Endodermal cell (in vitro differentiated cells): ENCODE measurements around the gene DNAJB9. TPM values are rescaled to one million over a fixed set of nuclear protein-coding genes. Genes with fewer than 3 reads are reported as not detected.
A peak's percentile ranks its signal among the peaks of the same experiment; 100 is the strongest.

Source experiments
- DNase-seq: peaks from one replicate; pipeline ENCODE4 v3.0.0-alpha.2; 2017
- H3K27ac ChIP-seq: 2 replicates; pipeline ENCODE4 v1.5.1; 2013; ENCODE audit warnings: mild to moderate bottlenecking, low read depth, low read length, moderate library complexity
- H3K27me3 ChIP-seq: 2 replicates; pipeline ENCODE4 v1.6.1; 2013; ENCODE audit warnings: mild to moderate bottlenecking, low read length, moderate library complexity; ENCODE audit not compliant: insufficient read depth, control insufficient read depth, poor library complexity, severe bottlenecking
- H3K36me3 ChIP-seq: 2 replicates; pipeline ENCODE4 v1.7.0; 2013; ENCODE audit warnings: mild to moderate bottlenecking, low read length, moderate library complexity; ENCODE audit not compliant: control insufficient read depth, insufficient read depth
- H3K4me1 ChIP-seq: one replicate; pipeline ENCODE4 v1.7.0; 2013; ENCODE audit warnings: low read length; ENCODE audit not compliant: control insufficient read depth, insufficient read depth
- H3K4me3 ChIP-seq: 2 replicates; pipeline ENCODE4 v1.5.1; 2013; ENCODE audit warnings: mild to moderate bottlenecking, low read length, moderate library complexity
- H3K9ac ChIP-seq: 2 replicates; pipeline ENCODE4 v1.6.1; 2013; ENCODE audit warnings: mild to moderate bottlenecking, low read length, moderate library complexity; ENCODE audit not compliant: poor library complexity, severe bottlenecking; ENCODE audit errors: extremely low read depth
- H3K9me3 ChIP-seq: 2 replicates; pipeline ENCODE4 v1.6.1; 2013; ENCODE audit warnings: mild to moderate bottlenecking, low read length, moderate library complexity; ENCODE audit not compliant: control insufficient read depth
- H3K27ac Mint-ChIP-seq: 2 replicates; pipeline ENCODE4 v1.8.0; 2020; ENCODE audit warnings: mixed read lengths
- H3K27me3 Mint-ChIP-seq: 2 replicates; pipeline ENCODE4 v1.8.0; 2021; ENCODE audit warnings: mild to moderate bottlenecking, mixed read lengths; ENCODE audit not compliant: insufficient read depth
- H3K36me3 Mint-ChIP-seq: 2 replicates; pipeline ENCODE4 v1.8.0; 2020; ENCODE audit warnings: low read depth, mixed read lengths
- H3K4me1 Mint-ChIP-seq: 2 replicates; pipeline ENCODE4 v1.8.0; 2020; ENCODE audit warnings: mixed read lengths
- H3K4me3 Mint-ChIP-seq: 2 replicates; pipeline ENCODE4 v1.8.0; 2020; ENCODE audit warnings: mild to moderate bottlenecking, moderate library complexity, mixed read lengths
- H3K9me3 Mint-ChIP-seq: 2 replicates; pipeline ENCODE4 v1.8.0; 2020; ENCODE audit warnings: mild to moderate bottlenecking, mixed read lengths
- WGBS, 2 experiments: methylation state at CpG; one replicate each; pipeline versions ENCODE4 v1.1.5 to v1.1.7; 2013; ENCODE audit warnings: missing lambda C conversion rate in 2 of 2, mixed read lengths in 1 of 2; ENCODE audit not compliant: insufficient coverage in 1 of 2, insufficient read length in 1 of 2; 5-methylcytosine and 5-hydroxymethylcytosine counted together
- total RNA-seq, 2 donors: library from RNA; stranded (reverse); fragmentation: NEBNext Ultra II Directional in 1 of 2; extraction: Animal tissue kit (Norgen Biotek cat#: 25700) in 1 of 2; gene quantifications; 2 replicates in 1 of 2; 3 replicates in 1 of 2; pipeline ENCODE4 v1.2.1, GENCODE V29; 2021
- TF ChIP-seq, protein P1 (sequence below): fragments of 200-600 bp; sonication (generic); conservative IDR thresholded peaks from 2 replicates; pipeline ENCODE4 v1.5.0; 2021; ENCODE audit warnings: antibody characterized with exemption, mild to moderate bottlenecking

Gene DNAJB9
- total RNA-seq, 2 donors from 2014 or later = 14.4 to 16.6 TPM

DNA sequence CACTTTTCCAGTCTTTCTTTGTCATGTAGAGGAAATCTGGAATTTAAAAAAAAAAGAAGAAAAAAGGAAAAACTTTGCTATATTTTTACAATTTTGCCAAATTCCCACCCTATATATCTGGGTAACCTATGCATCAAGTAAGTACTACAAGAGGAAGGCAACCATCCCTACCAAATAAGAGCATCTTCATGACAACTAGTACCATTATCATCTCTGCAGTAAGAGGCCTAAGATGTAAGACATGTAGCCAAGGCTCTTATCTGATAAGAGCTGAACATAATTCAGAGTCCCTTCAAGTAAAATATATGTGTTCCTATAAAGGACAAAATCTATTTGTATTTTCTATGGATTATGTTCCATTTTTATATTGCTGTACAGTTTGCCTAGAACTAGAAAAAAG, 3.7 kb upstream of the DNAJB9 start:
- no peaks in the 10 kb centered on the region for H3K9me3 Mint-ChIP-seq
- TF ChIP-seq, protein P1, sequence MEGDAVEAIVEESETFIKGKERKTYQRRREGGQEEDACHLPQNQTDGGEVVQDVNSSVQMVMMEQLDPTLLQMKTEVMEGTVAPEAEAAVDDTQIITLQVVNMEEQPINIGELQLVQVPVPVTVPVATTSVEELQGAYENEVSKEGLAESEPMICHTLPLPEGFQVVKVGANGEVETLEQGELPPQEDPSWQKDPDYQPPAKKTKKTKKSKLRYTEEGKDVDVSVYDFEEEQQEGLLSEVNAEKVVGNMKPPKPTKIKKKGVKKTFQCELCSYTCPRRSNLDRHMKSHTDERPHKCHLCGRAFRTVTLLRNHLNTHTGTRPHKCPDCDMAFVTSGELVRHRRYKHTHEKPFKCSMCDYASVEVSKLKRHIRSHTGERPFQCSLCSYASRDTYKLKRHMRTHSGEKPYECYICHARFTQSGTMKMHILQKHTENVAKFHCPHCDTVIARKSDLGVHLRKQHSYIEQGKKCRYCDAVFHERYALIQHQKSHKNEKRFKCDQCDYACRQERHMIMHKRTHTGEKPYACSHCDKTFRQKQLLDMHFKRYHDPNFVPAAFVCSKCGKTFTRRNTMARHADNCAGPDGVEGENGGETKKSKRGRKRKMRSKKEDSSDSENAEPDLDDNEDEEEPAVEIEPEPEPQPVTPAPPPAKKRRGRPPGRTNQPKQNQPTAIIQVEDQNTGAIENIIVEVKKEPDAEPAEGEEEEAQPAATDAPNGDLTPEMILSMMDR = no peak
- H3K27ac Mint-ChIP-seq = no peak overlapping the region
- Histone ChIP-seq H3K4me3 (no peak overlapping the region), H3K9ac (no peak overlapping the region), H3K36me3 (peaks cover 35% of the 10 kb centered on the region), H3K27ac (no peak overlapping the region), H3K4me1 (peaks cover 4% of the 10 kb centered on the region), H3K9me3 (no peaks in the 10 kb centered on the region), H3K27me3 (no peaks in the 10 kb centered on the region)
- H3K4me1 Mint-ChIP-seq = peaks cover 10% of the 10 kb centered on the region
- no peak overlapping the region for H3K4me3 Mint-ChIP-seq
- DNase-seq = no peak
- peaks cover 25% of the 10 kb centered on the region for H3K36me3 Mint-ChIP-seq
- no peaks in the 10 kb centered on the region for H3K27me3 Mint-ChIP-seq

DNA sequence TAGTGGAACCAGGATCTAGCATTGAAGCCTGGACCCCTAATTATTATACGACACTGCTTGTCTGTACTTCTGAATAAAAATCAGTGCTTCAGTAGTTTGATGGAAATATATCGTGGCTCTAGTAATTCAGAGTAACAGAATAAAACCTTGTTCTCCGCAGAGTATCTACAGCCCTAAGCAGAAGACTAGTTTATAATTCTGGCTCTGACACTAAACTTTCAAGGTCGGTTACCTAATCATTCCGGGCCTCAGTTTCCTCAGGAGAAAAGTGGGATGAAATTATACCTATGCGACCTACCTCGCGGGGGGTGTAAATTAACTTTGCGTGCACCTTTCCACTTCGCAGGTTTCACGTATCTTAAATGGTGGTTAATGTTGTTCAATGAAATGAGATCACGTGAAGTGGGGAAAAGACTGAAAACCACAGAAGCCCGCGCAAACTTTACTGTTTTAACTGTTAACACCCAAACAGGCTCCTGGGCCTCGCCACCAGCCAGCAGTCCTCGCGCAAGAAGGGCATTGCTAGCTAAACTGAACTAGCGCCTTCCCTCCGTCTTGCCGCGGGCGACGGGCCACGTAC, 783 bp upstream of the DNAJB9 start:
- TF ChIP-seq, protein P1 = no peak
- Histone ChIP-seq H3K27me3 (no peaks in the 10 kb centered on the region), H3K9ac (peak overlapping the region; percentile 90), H3K9me3 (no peaks in the 10 kb centered on the region), H3K4me3 (peak overlapping the region; percentile 89), H3K4me1 (peaks cover 4% of the 10 kb centered on the region), H3K36me3 (peaks cover 44% of the 10 kb centered on the region), H3K27ac (peak overlapping the region; percentile 93)
- Mint-ChIP-seq H3K36me3 (peaks cover 37% of the 10 kb centered on the region), H3K4me3 (peak overlapping the region; percentile 96), H3K27ac (peak overlapping the region; percentile 98), H3K9me3 (no peaks in the 10 kb centered on the region), H3K27me3 (no peaks in the 10 kb centered on the region), H3K4me1 (peaks cover 18% of the 10 kb centered on the region)
- 11 to 13% methylated on average over 13 to 24 of the region's 24 CpGs for WGBS, 2 experiments
- DNase-seq = no peak

DNA sequence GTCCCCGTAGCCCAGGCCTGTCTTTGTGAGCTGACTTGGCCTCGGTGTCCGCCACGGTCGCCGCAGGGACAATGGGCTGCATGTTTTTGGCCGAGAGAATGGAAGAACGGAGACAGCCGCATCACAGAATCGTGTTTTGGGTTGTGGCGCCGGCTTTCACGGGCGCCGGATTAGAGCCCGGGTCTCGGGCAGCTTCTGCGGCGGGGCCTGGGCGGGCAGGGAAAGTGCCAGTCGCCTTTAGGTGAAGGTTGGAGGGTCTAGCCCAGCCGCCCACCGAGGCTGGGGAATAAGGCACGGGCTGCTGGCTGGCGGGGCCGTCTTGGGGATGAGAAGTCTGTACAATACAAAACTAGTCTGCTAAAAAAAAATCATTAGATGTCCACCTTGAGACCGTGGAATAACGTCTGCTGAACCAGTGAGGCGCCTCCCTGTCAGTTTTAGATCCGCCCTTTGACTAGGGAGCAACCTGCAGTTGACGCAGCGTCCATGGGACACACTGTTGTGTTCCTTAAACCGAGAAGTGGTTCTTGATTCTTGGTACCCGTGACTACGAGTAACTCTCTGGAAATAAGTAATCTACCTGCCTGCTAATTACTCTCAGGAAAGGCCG, 577 bp downstream of the DNAJB9 start:
- Histone ChIP-seq H3K4me3 (peak overlapping the region; percentile 89), H3K4me1 (peaks cover 4% of the 10 kb centered on the region), H3K27ac (peak overlapping the region; percentile 93), H3K36me3 (peaks cover 44% of the 10 kb centered on the region), H3K9me3 (no peaks in the 10 kb centered on the region), H3K9ac (peak overlapping the region; percentile 90), H3K27me3 (no peaks in the 10 kb centered on the region)
- peak overlapping the region; percentile 99 for H3K27ac Mint-ChIP-seq
- H3K4me1 Mint-ChIP-seq = peaks cover 18% of the 10 kb centered on the region
- no peaks in the 10 kb centered on the region for H3K27me3 Mint-ChIP-seq
- peak overlapping the region; percentile 96 for H3K4me3 Mint-ChIP-seq
- no peaks in the 10 kb centered on the region for H3K9me3 Mint-ChIP-seq
- H3K36me3 Mint-ChIP-seq = peaks cover 34% of the 10 kb centered on the region
- WGBS, 2 experiments = 0% methylated on average over 19 to 36 of the region's 36 CpGs
- peak; percentile 74 for DNase-seq
- TF ChIP-seq, protein P1 = no peak
